ENCODE measurements around the gene SMIM5.

DNA sequence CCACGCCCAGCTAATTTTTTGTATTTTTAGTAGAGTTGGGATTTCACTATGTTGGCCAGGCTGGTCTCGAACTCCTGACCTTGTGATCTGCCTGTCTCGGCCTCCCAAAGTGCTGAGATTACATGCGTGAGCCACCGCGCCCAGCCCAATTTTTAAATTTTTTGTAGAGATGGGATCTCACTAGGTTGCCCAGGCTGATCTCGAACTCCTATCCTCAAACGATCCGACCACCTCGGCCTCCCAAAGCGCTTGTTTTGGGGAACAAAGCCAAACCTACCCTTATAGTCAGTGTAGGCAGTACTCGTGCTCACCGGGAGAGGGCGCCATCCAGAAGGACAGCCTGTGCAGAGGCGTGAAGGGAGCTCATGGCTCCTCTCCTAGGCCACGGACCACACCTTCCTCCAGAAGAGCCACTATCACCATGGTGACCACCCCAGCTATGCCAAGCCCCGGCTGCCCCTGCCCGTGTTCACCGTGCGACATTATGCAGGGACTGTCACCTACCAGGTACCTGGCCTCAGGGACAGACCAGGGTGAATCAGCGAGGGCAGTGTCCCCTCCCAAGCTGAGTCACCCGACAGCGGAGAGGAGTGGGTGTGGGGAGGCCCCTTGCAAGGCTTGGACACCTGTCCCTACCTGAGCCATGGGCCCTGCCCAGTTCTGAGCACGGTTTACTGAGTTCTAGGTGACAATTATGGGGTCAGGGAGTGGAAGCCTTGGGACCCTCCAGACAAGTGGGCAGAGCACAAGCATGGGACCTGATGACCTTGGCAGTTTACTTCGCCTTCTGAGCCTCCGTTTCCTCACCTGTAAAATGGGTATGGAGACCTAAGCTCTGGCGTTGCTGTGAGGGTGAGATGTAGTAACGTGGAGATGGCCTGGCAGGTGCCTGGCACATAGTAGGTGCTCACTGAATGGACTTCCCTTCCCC is 31.9 kb upstream of the SMIM5 start:
- TF ChIP-seq, protein P1, sequence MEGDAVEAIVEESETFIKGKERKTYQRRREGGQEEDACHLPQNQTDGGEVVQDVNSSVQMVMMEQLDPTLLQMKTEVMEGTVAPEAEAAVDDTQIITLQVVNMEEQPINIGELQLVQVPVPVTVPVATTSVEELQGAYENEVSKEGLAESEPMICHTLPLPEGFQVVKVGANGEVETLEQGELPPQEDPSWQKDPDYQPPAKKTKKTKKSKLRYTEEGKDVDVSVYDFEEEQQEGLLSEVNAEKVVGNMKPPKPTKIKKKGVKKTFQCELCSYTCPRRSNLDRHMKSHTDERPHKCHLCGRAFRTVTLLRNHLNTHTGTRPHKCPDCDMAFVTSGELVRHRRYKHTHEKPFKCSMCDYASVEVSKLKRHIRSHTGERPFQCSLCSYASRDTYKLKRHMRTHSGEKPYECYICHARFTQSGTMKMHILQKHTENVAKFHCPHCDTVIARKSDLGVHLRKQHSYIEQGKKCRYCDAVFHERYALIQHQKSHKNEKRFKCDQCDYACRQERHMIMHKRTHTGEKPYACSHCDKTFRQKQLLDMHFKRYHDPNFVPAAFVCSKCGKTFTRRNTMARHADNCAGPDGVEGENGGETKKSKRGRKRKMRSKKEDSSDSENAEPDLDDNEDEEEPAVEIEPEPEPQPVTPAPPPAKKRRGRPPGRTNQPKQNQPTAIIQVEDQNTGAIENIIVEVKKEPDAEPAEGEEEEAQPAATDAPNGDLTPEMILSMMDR (IDR thresholded peaks at IDR 0.05; ENCODE audit: poor library complexity, severe bottlenecking) = no peak
- TF ChIP-seq EP300 (conservative IDR thresholded peaks at IDR 0.05; ENCODE audit: poor library complexity, severe bottlenecking) (no peak), POLR2AphosphoS5 (IDR thresholded peaks at IDR 0.05) (no peak), TAF1 (IDR thresholded peaks at IDR 0.05; ENCODE audit: low read depth) (no peak), EZH2 (IDR thresholded peaks at IDR 0.05; ENCODE audit: borderline replicate concordance, insufficient read depth, low read length, poor library complexity, severe bottlenecking) (no peak)
